Measurements from ENCODE around the gene CSRNP3.
A peak's percentile ranks its signal among the peaks of the same experiment; 100 is the strongest.

CSRNP3 gene

GRCh38 chr2:165469417-165469816 is at the start of gene CSRNP3:
CSRNP3 (plus strand) TSS chr2:165469698; CDS start chr2:165595066, 125,368 bp downstream.
- DNase-seq, result peak; percentile 80

GRCh38 chr2:165420231-165420630 is 49.3 kb upstream of the CSRNP3 start:
- no peak for DNase-seq

- DNase-seq, result no peak
Observed at GRCh38 chr2:165423081-165423480, 46.4 kb upstream of the CSRNP3 start.

GRCh38 chr2:165425556-165425955 is 43.9 kb upstream of the CSRNP3 start:
- no peak for DNase-seq

- DNase-seq, result no peak
Observed at GRCh38 chr2:165427686-165428085, 41.8 kb upstream of the CSRNP3 start.

GRCh38 chr2:165428926-165429325 is 40.6 kb upstream of the CSRNP3 start:
- no peak for DNase-seq

GRCh38 chr2:165431014-165431413 is 38.5 kb upstream of the CSRNP3 start:
- DNase-seq, result no peak

- DNase-seq, result no peak
Observed at GRCh38 chr2:165432234-165432966, 37.1 kb upstream of the CSRNP3 start.

- no peak for DNase-seq
Observed at GRCh38 chr2:165434865-165435496, 34.5 kb upstream of the CSRNP3 start.

- no peak for DNase-seq
Observed at GRCh38 chr2:165435611-165436010, 33.9 kb upstream of the CSRNP3 start.

- DNase-seq, result no peak
Observed at GRCh38 chr2:165436559-165436958, 32.9 kb upstream of the CSRNP3 start.

GRCh38 chr2:165440367-165440766 is 29.1 kb upstream of the CSRNP3 start:
- DNase-seq, result no peak

- peak; percentile 31 for DNase-seq
Observed at GRCh38 chr2:165443511-165443910, 26.0 kb upstream of the CSRNP3 start.

- DNase-seq, result no peak
Observed at GRCh38 chr2:165448406-165448805, 21.1 kb upstream of the CSRNP3 start.

- DNase-seq, result peak; percentile 53
Observed at GRCh38 chr2:165450156-165450555, 19.3 kb upstream of the CSRNP3 start.

- no peak for DNase-seq
Observed at GRCh38 chr2:165452327-165452726, 17.2 kb upstream of the CSRNP3 start.

- no peak for DNase-seq
Observed at GRCh38 chr2:165453561-165454094, 15.9 kb upstream of the CSRNP3 start.

- DNase-seq, result no peak
Observed at GRCh38 chr2:165454905-165455304, 14.6 kb upstream of the CSRNP3 start.

GRCh38 chr2:165456027-165456426 is 13.5 kb upstream of the CSRNP3 start:
- DNase-seq, result no peak

GRCh38 chr2:165462443-165462842 is 7.1 kb upstream of the CSRNP3 start:
- DNase-seq, result peak; percentile 58

GRCh38 chr2:165466386-165466785 is 3.1 kb upstream of the CSRNP3 start:
- no peak for DNase-seq

- DNase-seq, result no peak
Observed at GRCh38 chr2:165467921-165468320, 1.6 kb upstream of the CSRNP3 start.

GRCh38 chr2:165470361-165470760 is 863 bp downstream of the CSRNP3 start:
- DNase-seq, result no peak

GRCh38 chr2:165471349-165471950 is 2.0 kb downstream of the CSRNP3 start:
- no peak for DNase-seq
